K562 (cell line): ENCODE measurements around the gene ACY1. TPM values are rescaled to one million over a fixed set of nuclear protein-coding genes. Genes with fewer than 3 reads are reported as not detected.

Experiments
- ATAC-seq: fragments of 200-7000 bp; cut with Tn5 transposase; 3 replicates; pipeline ENCODE4 v1.9.1; 2020; ENCODE audit warnings: moderate library complexity
- BruUV-seq: library from RNA; stranded (reverse); fragments of 400-500 nt; replicated peaks from 2 replicates; lab custom pipeline; 2021; lab: Mats Ljungman, UMichigan
- CTCF ChIA-PET: fragments of 300-600 bp; formaldehyde crosslinking; extraction: SDS; loops from one replicate; lab custom pipeline; 2021; ENCODE audit warnings: low intra/inter-chr PET ratio; lab: Yijun Ruan, JAX
- POLR2A ChIA-PET: fragments of 300-600, 350-650 bp; sonication (Branson Sonifier 250); formaldehyde crosslinking; extraction: SDS; loops from one replicate; lab custom pipeline; 2021; ENCODE audit warnings: antibody characterized with exemption, inconsistent platforms; lab: Yijun Ruan, JAX
- DNase-seq, 4 experiments: peaks; one replicate each; pipeline versions ENCODE4 v3.0.0 to v3.0.0-alpha.2; 2011 to 2018; ENCODE audit warnings: low spot score in 3 of 4, mixed read lengths in 3 of 4; ENCODE audit errors: extremely low read depth in 1 of 4
- FAIRE-seq: peaks from 2 replicates; lab custom pipeline; 2011; peaks lifted over from hg19 to GRCh38; lab: Jason Lieb, UNC
- H2AFZ ChIP-seq: 2 replicates; pipeline ENCODE4 v1.6.0; 2011; ENCODE audit warnings: low read depth, low read length, control low read depth, inconsistent platforms
- H3K27ac ChIP-seq: fragments of 200-600 bp; 3 replicates; pipeline ENCODE4 v1.8.0; 2011; ENCODE audit warnings: low read depth, mild to moderate bottlenecking, control low read depth, inconsistent platforms, low read length, moderate library complexity, mixed read lengths; ENCODE audit errors: extremely low read depth
- H3K27me3 ChIP-seq, 2 experiments: fragments of 300-600 bp in 1 of 2; 2 replicates in 1 of 2; 3 replicates in 1 of 2; pipeline versions ENCODE4 v1.6.0 to v1.8.0; 2011; ENCODE audit warnings: inconsistent platforms in 2 of 2, low read length in 2 of 2, mild to moderate bottlenecking in 1 of 2, mixed read lengths in 1 of 2, moderate library complexity in 1 of 2; ENCODE audit not compliant: control insufficient read depth in 2 of 2, insufficient read depth in 2 of 2
- H3K36me3 ChIP-seq: fragments of 300-600 bp; 3 replicates; pipeline ENCODE4 v1.8.0; 2011; ENCODE audit warnings: mild to moderate bottlenecking, low read length, inconsistent platforms; ENCODE audit not compliant: control insufficient read depth, insufficient read depth
- H3K4me1 ChIP-seq, 2 experiments: fragments of 200-600 bp in 1 of 2; replicated peaks in 1 of 2; 2 replicates in 1 of 2; 3 replicates in 1 of 2; pipeline versions ENCODE4 v1.5.1 to v1.8.0; 2011; ENCODE audit warnings: inconsistent platforms in 2 of 2, low read length in 2 of 2, mild to moderate bottlenecking in 1 of 2, mixed read lengths in 1 of 2, moderate library complexity in 1 of 2; ENCODE audit not compliant: control insufficient read depth in 2 of 2, insufficient read depth in 2 of 2
- H3K4me2 ChIP-seq: 2 replicates; pipeline ENCODE4 v1.6.1; 2011; ENCODE audit warnings: low read length, control low read depth, inconsistent platforms, mixed read lengths; ENCODE audit not compliant: insufficient read depth
- H3K4me3 ChIP-seq: fragments of 200-600 bp; sonication (generic), shearing (Covaris generic); 2 replicates; pipeline ENCODE4 v1.5.1; 2016; ENCODE audit warnings: control low read depth, inconsistent platforms
- H3K79me2 ChIP-seq: fragments of 200-600 bp; 3 replicates; pipeline ENCODE4 v1.8.0; 2011; ENCODE audit warnings: low read length, inconsistent platforms; ENCODE audit not compliant: control insufficient read depth, insufficient read depth
- H3K9ac ChIP-seq, 2 experiments: 2 replicates each; pipeline versions ENCODE4 v1.6.0 to v1.6.1; 2011; ENCODE audit warnings: low read depth in 2 of 2, low read length in 2 of 2, control low read depth in 1 of 2, inconsistent platforms in 1 of 2, mild to moderate bottlenecking in 1 of 2, mixed read lengths in 1 of 2; ENCODE audit not compliant: insufficient read depth in 1 of 2
- H3K9me1 ChIP-seq: one replicate; pipeline ENCODE4 v1.6.0; 2011; ENCODE audit warnings: inconsistent platforms, mild to moderate bottlenecking, low read length, moderate library complexity; ENCODE audit not compliant: control insufficient read depth, insufficient read depth
- H3K9me3 ChIP-seq: replicated peaks from 2 replicates; pipeline ENCODE4 v1.5.1; 2011; ENCODE audit warnings: low read depth, low read length, inconsistent platforms; ENCODE audit not compliant: control insufficient read depth, insufficient read depth
- H4K20me1 ChIP-seq: replicated peaks from 2 replicates; pipeline ENCODE4 v1.6.1; 2011; ENCODE audit warnings: low read length, inconsistent platforms, mixed read lengths; ENCODE audit not compliant: control insufficient read depth, insufficient read depth
- GMEB1 ChIP-seq: fragments of 250-450 bp; sonication (Bioruptor Pico); IDR thresholded peaks from 2 replicates; pipeline ENCODE4 v1.4.0; 2020; ENCODE audit warnings: mild to moderate bottlenecking
- MECOM ChIP-seq: fragments of 250-450 bp; sonication (Bioruptor Pico); IDR thresholded peaks from 2 replicates; pipeline ENCODE4 v1.8.0; 2022; ENCODE audit warnings: inconsistent platforms
- MXI1 ChIP-seq: IDR thresholded peaks from 2 replicates; pipeline ENCODE4 v1.6.1; 2011; ENCODE audit warnings: low read depth, mild to moderate bottlenecking, improper control_type of control experiment, low read length
- RNF2 ChIP-seq: sonication (generic); IDR thresholded peaks from 2 replicates; pipeline ENCODE4 v1.6.1; 2016
- STAG1 ChIP-seq: sonication (generic); formaldehyde crosslinking; IDR thresholded peaks from 2 replicates; pipeline ENCODE4 v1.5.0; 2020; ENCODE audit warnings: missing genetic modification reagents, borderline replicate concordance
- TSC22D4 ChIP-seq: fragments of 450-650 bp; IDR thresholded peaks from 2 replicates; pipeline ENCODE4 v1.6.1; 2016; ENCODE audit warnings: missing genetic modification characterization, missing biosample characterization, control low read depth
- XRCC3 ChIP-seq: fragments of 450-650 bp; IDR thresholded peaks from 2 replicates; pipeline ENCODE4 v1.6.1; 2017; ENCODE audit warnings: mild to moderate bottlenecking, moderate library complexity
- ZBTB43 ChIP-seq: sonication (generic); formaldehyde crosslinking; IDR thresholded peaks from 2 replicates; pipeline ENCODE4 v1.8.0; 2023; ENCODE audit warnings: mild to moderate bottlenecking, missing genetic modification reagents
- ZNF445 ChIP-seq: fragments of 250-450 bp; sonication (Bioruptor Pico); IDR thresholded peaks from 2 replicates; pipeline ENCODE4 v1.4.0; 2020; ENCODE audit warnings: low read depth, mild to moderate bottlenecking, moderate library complexity
- ZNF717 ChIP-seq: fragments of 250-450 bp; sonication (Bioruptor Pico); IDR thresholded peaks from 2 replicates; pipeline ENCODE4 v1.5.0; 2021
- WGBS: fragments of 100-300 bp; shearing (Covaris generic); methylation state at CpG from one replicate; pipeline ENCODE4 v1.1.6; 2016; ENCODE audit warnings: low coverage, mixed read lengths; ENCODE audit not compliant: insufficient coverage; ENCODE audit errors: missing lambda C conversion rate; 5-methylcytosine and 5-hydroxymethylcytosine counted together
- in situ Hi-C: fragments of 300-500 bp; cut with MboI; formaldehyde crosslinking; loops from 4 replicates; pipeline ENCODE4 v1.15.0; 2018; ENCODE audit warnings: inconsistent platforms, mixed read lengths
- intact Hi-C: fragments of 100-400 bp; cut with micrococcal nuclease; formaldehyde crosslinking; loops from 2 replicates; pipeline ENCODE4 v1.14.2; 2022
- polyA plus RNA-seq, 8 experiments: library from polyadenylated mRNA; depleted of rRNA in 4 of 8; stranded (reverse) in 5 of 8; unstranded in 3 of 8; fragments of >200 nt; fragmentation: Nextera tagmentation in 2 of 8; fragmentation: Illumina TruSeq in 1 of 8; extraction: Ambion mirVana in 2 of 8; extraction: Trizol in 1 of 8; gene quantifications; 2 replicates each; pipeline versions ENCODE4 v1.2.1 to v1.2.3, GENCODE V29; 2011 to 2014; ENCODE audit warnings: inconsistent platforms in 1 of 8, missing spikeins in 1 of 8
- total RNA-seq, 7 experiments: library from RNA; depleted of rRNA in 6 of 7; stranded (reverse); fragments of >200 nt in 6 of 7; fragmentation: Illumina TruSeq in 2 of 7; extraction: Trizol in 2 of 7; gene quantifications; 2 replicates each; pipeline versions ENCODE4 v1.2.1 to v1.2.3, GENCODE V29; 2011 to 2021; ENCODE audit warnings: low replicate concordance in 1 of 7
- TF ChIP-seq, protein P1 (sequence below): fragments of 250-450 bp; sonication (Bioruptor Pico); IDR thresholded peaks from 2 replicates; pipeline ENCODE4 v1.5.0; 2021; ENCODE audit warnings: mild to moderate bottlenecking, moderate library complexity

ACY1 gene
- total and polyA plus RNA-seq, 9 of the 15 experiments (the other 6 are each of a cell fraction or from before 2014, with no cell fraction given): 70.7 to 195 (median 123) TPM

DNA sequence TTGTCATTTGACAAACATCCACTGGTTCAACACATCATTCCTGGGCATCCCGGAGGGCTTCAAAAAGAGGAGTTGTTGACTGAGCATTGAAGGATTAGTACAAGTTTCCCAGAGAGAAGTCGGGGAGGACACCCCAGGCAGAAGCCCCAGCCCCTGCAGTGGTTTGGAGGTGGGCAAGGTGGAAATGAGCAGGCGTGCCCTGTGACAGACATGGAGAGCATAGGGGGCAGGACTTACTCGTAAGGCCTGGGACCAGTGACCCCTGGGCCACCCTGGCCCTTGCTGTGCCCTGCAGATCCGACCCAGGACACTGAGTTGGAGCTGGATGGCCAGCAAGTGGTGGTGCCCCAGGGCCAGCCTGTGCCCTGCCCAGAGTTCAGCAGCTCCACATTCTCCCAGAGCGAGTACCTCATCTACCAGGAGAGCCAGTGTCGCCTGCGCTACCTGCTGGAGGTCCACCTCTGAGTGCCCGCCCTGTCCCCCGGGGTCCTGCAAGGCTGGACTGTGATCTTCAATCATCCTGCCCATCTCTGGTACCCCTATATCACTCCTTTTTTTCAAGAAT is 35.2 kb upstream of the ACY1 start (continued):
- TF ChIP-seq, protein P1, sequence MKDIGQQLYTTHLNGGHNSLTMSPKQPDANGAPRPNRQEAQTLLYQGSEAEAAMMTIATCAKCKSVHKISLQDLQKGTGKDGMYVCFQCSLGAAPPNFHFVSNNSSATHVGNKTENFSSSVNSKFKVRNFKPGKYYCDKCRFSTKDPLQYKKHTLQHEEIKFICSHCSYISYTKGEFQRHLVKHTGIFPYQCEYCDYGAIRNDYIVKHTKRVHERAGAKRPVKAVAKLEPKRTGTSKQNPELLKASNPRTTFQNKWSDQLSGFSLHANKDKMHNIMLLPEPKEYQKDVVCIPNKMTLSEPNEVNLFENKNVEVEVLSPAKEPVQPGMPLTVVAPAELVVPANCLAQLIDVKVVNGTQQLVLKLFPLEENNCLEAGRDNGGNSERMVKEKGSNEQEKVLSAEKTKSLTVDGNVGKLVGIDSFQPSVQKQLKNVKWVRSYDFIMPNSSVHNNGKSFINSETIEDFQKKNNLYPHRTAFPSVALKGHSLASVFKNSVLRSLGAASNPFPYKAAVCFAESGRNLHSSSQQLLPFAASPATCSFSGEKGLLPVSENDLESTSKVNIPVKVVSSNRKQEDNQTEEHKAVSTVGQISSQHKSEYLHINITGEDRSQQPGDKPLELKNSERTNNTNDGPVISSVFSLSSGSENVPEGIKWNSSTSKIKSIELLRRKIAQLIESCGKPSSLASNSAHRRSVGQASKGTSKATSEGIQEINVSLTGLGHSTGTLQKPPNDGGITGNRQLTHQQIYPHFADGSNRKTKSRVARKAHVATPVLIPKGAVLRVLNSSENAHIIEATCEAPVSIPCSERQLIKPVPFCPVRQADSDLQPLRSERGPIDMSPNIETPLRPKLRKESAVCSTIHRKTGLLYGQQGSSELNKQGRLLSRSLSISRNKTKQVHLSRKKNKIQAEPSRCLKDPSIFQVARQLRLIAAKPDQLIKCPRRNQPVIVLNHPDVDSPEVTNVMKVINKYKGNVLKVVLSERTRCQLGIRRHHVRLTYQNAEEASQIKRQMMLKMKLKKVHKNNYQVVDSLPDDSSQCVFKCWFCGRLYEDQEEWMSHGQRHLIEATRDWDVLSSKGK (CRISPR knock-in tag): no peak
- TF ChIP-seq TSC22D4 (tag) (no peak), XRCC3 (no peak)

DNA sequence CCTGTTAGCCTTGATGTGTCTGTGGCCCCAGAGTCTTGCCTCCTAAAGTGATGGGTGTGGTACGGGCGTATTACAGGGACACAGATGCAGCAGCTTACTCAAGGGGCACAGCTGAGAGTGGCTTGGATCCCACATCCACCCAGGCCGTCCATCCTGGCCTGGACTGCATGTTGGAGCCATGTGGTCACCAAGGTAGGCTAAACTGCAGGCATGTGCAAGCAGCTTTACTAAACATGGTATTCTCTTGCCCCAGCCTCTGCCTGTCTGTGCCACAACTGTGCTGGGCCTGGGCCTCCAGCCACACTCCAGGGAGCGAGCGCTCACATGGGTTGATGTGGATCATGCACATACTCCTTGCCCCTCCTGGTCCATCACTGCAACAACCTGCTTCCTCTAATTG is 34.2 kb upstream of the ACY1 start:
- Histone ChIP-seq H3K27me3 (peaks cover 0 to 4% of the 10 kb centered on the region in 2 experiments; a peak in 1 of 5 replicates), H3K9ac (no peak overlapping the region), H3K36me3 (no peaks in the 10 kb centered on the region), H3K9me1 (no peaks in the 10 kb centered on the region), H2AFZ (no peak overlapping the region), H3K4me2 (no peak overlapping the region), H3K4me1 (peaks cover 0 to under 1% of the 10 kb centered on the region in 2 experiments; a peak in 2 of 5 replicates), H4K20me1 (no peaks in the 10 kb centered on the region), H3K79me2 (no peaks in the 10 kb centered on the region), H3K4me3 (no peak overlapping the region), H3K9me3 (no peaks in the 10 kb centered on the region), H3K27ac (no peak overlapping the region)
- intact Hi-C loops: no loop called here
- ChIA-PET POLR2A (interaction anchor here (0.6 to 1.5 kb wide), 2 partner anchors 14 to 139 kb away, joined by 3 read pairs; no protein-coding TSS in a partner anchor), CTCF (no interaction called here)
- FAIRE-seq (no peak), DNase-seq (no peak), ATAC-seq (no peak)
- WGBS: 51% methylated on average over 5 of the region's 5 CpGs
- no TSS peak for BruUV-seq
- in situ Hi-C loops: no loop called here
- no peak for TF ChIP-seq STAG1
- no peak for TF ChIP-seq MECOM (CRISPR knock-in tag)
- TF ChIP-seq ZNF717 (CRISPR knock-in tag): no peak
- no peak for TF ChIP-seq ZBTB43 (CRISPR knock-in tag)
- TF ChIP-seq ZNF445: no peak
- TF ChIP-seq GMEB1 (CRISPR knock-in tag): no peak
- TF ChIP-seq MXI1: no peak
- TF ChIP-seq RNF2: no peak
